Measurements from ENCODE around the gene SNAPC3.

Gene SNAPC3

GRCh38 chr9:15475923-15476536 lies 53.4 kb downstream of the SNAPC3 start:
- H3K4me3 ChIP-seq (ENCODE audit: low read length), result no peak overlapping the region

GRCh38 chr9:15480028-15480427 lies 57.4 kb downstream of the SNAPC3 start:
- no peak overlapping the region for H3K27ac ChIP-seq (ENCODE audit: low read depth, low read length)
- H3K4me3 ChIP-seq (ENCODE audit: low read length), result no peak overlapping the region
- no peak overlapping the region for H3K9ac ChIP-seq (ENCODE audit: low read length)
- H3K27me3 ChIP-seq (ENCODE audit: control insufficient read depth, insufficient read depth, low read length), result no peaks in the 10 kb centered on the region
- H3K4me1 ChIP-seq (ENCODE audit: control insufficient read depth, insufficient read depth, low read length), result no peaks in the 10 kb centered on the region
- peaks cover 5% of the 10 kb centered on the region for H3K36me3 ChIP-seq (ENCODE audit: control insufficient read depth, insufficient read depth, low read length)

More at GRCh38 chr9:15475923-15476536, 53.4 kb downstream of the SNAPC3 start:
- H3K36me3 ChIP-seq (ENCODE audit: control insufficient read depth, insufficient read depth, low read length), result peaks cover 4% of the 10 kb centered on the region
- H3K27ac ChIP-seq (ENCODE audit: low read depth, low read length), result no peak overlapping the region
- H3K9ac ChIP-seq (ENCODE audit: low read length), result no peak overlapping the region
- no peaks in the 10 kb centered on the region for H3K4me1 ChIP-seq (ENCODE audit: control insufficient read depth, insufficient read depth, low read length)
- H3K27me3 ChIP-seq (ENCODE audit: control insufficient read depth, insufficient read depth, low read length), result no peaks in the 10 kb centered on the region

- Histone ChIP-seq H3K9ac (ENCODE audit: low read length) (no peak overlapping the region), H3K27ac (ENCODE audit: low read depth, low read length) (no peak overlapping the region), H3K27me3 (ENCODE audit: control insufficient read depth, insufficient read depth, low read length) (no peaks in the 10 kb centered on the region), H3K4me3 (ENCODE audit: low read length) (no peak overlapping the region), H3K36me3 (ENCODE audit: control insufficient read depth, insufficient read depth, low read length) (peaks cover 3% of the 10 kb centered on the region), H3K4me1 (ENCODE audit: control insufficient read depth, insufficient read depth, low read length) (no peaks in the 10 kb centered on the region)
Observed at GRCh38 chr9:15482146-15482545, 59.5 kb downstream of the SNAPC3 start.

- Histone ChIP-seq H3K4me1 (ENCODE audit: control insufficient read depth, insufficient read depth, low read length) (no peaks in the 10 kb centered on the region), H3K27me3 (ENCODE audit: control insufficient read depth, insufficient read depth, low read length) (no peaks in the 10 kb centered on the region), H3K36me3 (ENCODE audit: control insufficient read depth, insufficient read depth, low read length) (peaks cover 3% of the 10 kb centered on the region)
Observed at GRCh38 chr9:15484802-15485201, 62.1 kb downstream of the SNAPC3 start.

GRCh38 chr9:15485836-15486666 lies 63.4 kb downstream of the SNAPC3 start:
- H3K27ac ChIP-seq (ENCODE audit: low read depth, low read length), result no peak overlapping the region
- H3K36me3 ChIP-seq (ENCODE audit: control insufficient read depth, insufficient read depth, low read length), result peaks cover 3% of the 10 kb centered on the region
- H3K4me3 ChIP-seq (ENCODE audit: low read length), result no peak overlapping the region
- H3K27me3 ChIP-seq (ENCODE audit: control insufficient read depth, insufficient read depth, low read length), result no peaks in the 10 kb centered on the region
- H3K4me1 ChIP-seq (ENCODE audit: control insufficient read depth, insufficient read depth, low read length), result no peaks in the 10 kb centered on the region
- no peak overlapping the region for H3K9ac ChIP-seq (ENCODE audit: low read length)

More at GRCh38 chr9:15484802-15485201, 62.1 kb downstream of the SNAPC3 start:
- no peak overlapping the region for H3K27ac ChIP-seq (ENCODE audit: low read depth, low read length)
- H3K4me3 ChIP-seq (ENCODE audit: low read length), result no peak overlapping the region
- no peak overlapping the region for H3K9ac ChIP-seq (ENCODE audit: low read length)

- no peak overlapping the region for H3K9ac ChIP-seq (ENCODE audit: low read length)
- H3K4me3 ChIP-seq (ENCODE audit: low read length), result no peak overlapping the region
- no peaks in the 10 kb centered on the region for H3K27me3 ChIP-seq (ENCODE audit: control insufficient read depth, insufficient read depth, low read length)
- no peaks in the 10 kb centered on the region for H3K36me3 ChIP-seq (ENCODE audit: control insufficient read depth, insufficient read depth, low read length)
- no peaks in the 10 kb centered on the region for H3K4me1 ChIP-seq (ENCODE audit: control insufficient read depth, insufficient read depth, low read length)
- H3K27ac ChIP-seq (ENCODE audit: low read depth, low read length), result no peak overlapping the region
Observed at GRCh38 chr9:15491950-15492349, 69.3 kb downstream of the SNAPC3 start.

GRCh38 chr9:15492485-15493150 lies 69.9 kb downstream of the SNAPC3 start:
- H3K4me1 ChIP-seq (ENCODE audit: control insufficient read depth, insufficient read depth, low read length), result no peaks in the 10 kb centered on the region
- no peaks in the 10 kb centered on the region for H3K36me3 ChIP-seq (ENCODE audit: control insufficient read depth, insufficient read depth, low read length)
- no peak overlapping the region for H3K27ac ChIP-seq (ENCODE audit: low read depth, low read length)
- no peak overlapping the region for H3K4me3 ChIP-seq (ENCODE audit: low read length)
- no peak overlapping the region for H3K9ac ChIP-seq (ENCODE audit: low read length)
- no peaks in the 10 kb centered on the region for H3K27me3 ChIP-seq (ENCODE audit: control insufficient read depth, insufficient read depth, low read length)

- no peak overlapping the region for H3K4me3 ChIP-seq (ENCODE audit: low read length)
Observed at GRCh38 chr9:15498246-15498995, 75.7 kb downstream of the SNAPC3 start.

GRCh38 chr9:15499139-15499538 lies 76.5 kb downstream of the SNAPC3 start:
- Histone ChIP-seq H3K4me1 (ENCODE audit: control insufficient read depth, insufficient read depth, low read length) (no peaks in the 10 kb centered on the region), H3K36me3 (ENCODE audit: control insufficient read depth, insufficient read depth, low read length) (no peaks in the 10 kb centered on the region), H3K27ac (ENCODE audit: low read depth, low read length) (no peak overlapping the region), H3K27me3 (ENCODE audit: control insufficient read depth, insufficient read depth, low read length) (no peaks in the 10 kb centered on the region), H3K9ac (ENCODE audit: low read length) (no peak overlapping the region), H3K4me3 (ENCODE audit: low read length) (no peak overlapping the region)

More at GRCh38 chr9:15498246-15498995, 75.7 kb downstream of the SNAPC3 start:
- Histone ChIP-seq H3K9ac (ENCODE audit: low read length) (no peak overlapping the region), H3K27me3 (ENCODE audit: control insufficient read depth, insufficient read depth, low read length) (no peaks in the 10 kb centered on the region), H3K27ac (ENCODE audit: low read depth, low read length) (no peak overlapping the region), H3K36me3 (ENCODE audit: control insufficient read depth, insufficient read depth, low read length) (no peaks in the 10 kb centered on the region), H3K4me1 (ENCODE audit: control insufficient read depth, insufficient read depth, low read length) (no peaks in the 10 kb centered on the region)

- Histone ChIP-seq H3K27me3 (ENCODE audit: control insufficient read depth, insufficient read depth, low read length) (no peaks in the 10 kb centered on the region), H3K4me3 (ENCODE audit: low read length) (no peak overlapping the region), H3K27ac (ENCODE audit: low read depth, low read length) (no peak overlapping the region), H3K9ac (ENCODE audit: low read length) (no peak overlapping the region), H3K36me3 (ENCODE audit: control insufficient read depth, insufficient read depth, low read length) (no peaks in the 10 kb centered on the region), H3K4me1 (ENCODE audit: control insufficient read depth, insufficient read depth, low read length) (no peaks in the 10 kb centered on the region)
Observed at GRCh38 chr9:15501179-15501578, 78.5 kb downstream of the SNAPC3 start.

- no peaks in the 10 kb centered on the region for H3K27me3 ChIP-seq (ENCODE audit: control insufficient read depth, insufficient read depth, low read length)
- no peaks in the 10 kb centered on the region for H3K36me3 ChIP-seq (ENCODE audit: control insufficient read depth, insufficient read depth, low read length)
- no peaks in the 10 kb centered on the region for H3K4me1 ChIP-seq (ENCODE audit: control insufficient read depth, insufficient read depth, low read length)
- no peak overlapping the region for H3K27ac ChIP-seq (ENCODE audit: low read depth, low read length)
- H3K4me3 ChIP-seq (ENCODE audit: low read length), result no peak overlapping the region
- no peak overlapping the region for H3K9ac ChIP-seq (ENCODE audit: low read length)
Observed at GRCh38 chr9:15501803-15502202, 79.1 kb downstream of the SNAPC3 start.

GRCh38 chr9:15505921-15506320 lies 83.2 kb downstream of the SNAPC3 start:
- Histone ChIP-seq H3K36me3 (ENCODE audit: control insufficient read depth, insufficient read depth, low read length) (no peaks in the 10 kb centered on the region), H3K4me1 (ENCODE audit: control insufficient read depth, insufficient read depth, low read length) (no peaks in the 10 kb centered on the region), H3K9ac (ENCODE audit: low read length) (no peak overlapping the region), H3K27ac (ENCODE audit: low read depth, low read length) (no peak overlapping the region), H3K4me3 (ENCODE audit: low read length) (no peak overlapping the region), H3K27me3 (ENCODE audit: control insufficient read depth, insufficient read depth, low read length) (no peaks in the 10 kb centered on the region)

All from rectal smooth muscle tissue (tissue), 1 donor.